Suprapubic skin (tissue), 4 donors: ENCODE measurements around the gene AGMO.

ENCODE experiments used
- CTCF ChIP-seq, 2 donors: fragments of 200-600 bp in 1 of 2; fragments of 450-650 bp in 1 of 2; sonication (generic) in 1 of 2; IDR thresholded peaks; one replicate each; pipeline ENCODE4 v1.5.1; 2016 to 2019; ENCODE audit warnings: antibody characterized with exemption in 2 of 2, mild to moderate bottlenecking in 1 of 2, moderate library complexity in 1 of 2
- EP300 ChIP-seq: sonication (generic); formaldehyde crosslinking; IDR thresholded peaks from one replicate; pipeline ENCODE4 v1.6.1; 2017; ENCODE audit warnings: antibody characterized with exemption
- POLR2A ChIP-seq, 2 donors: fragments of 450-650 bp; IDR thresholded peaks; one replicate each; pipeline ENCODE4 v1.6.1; 2017; ENCODE audit warnings: antibody characterized with exemption in 2 of 2, mild to moderate bottlenecking in 2 of 2, moderate library complexity in 2 of 2
- POLR2AphosphoS5 ChIP-seq, 3 donors: sonication (generic); formaldehyde crosslinking; IDR thresholded peaks; one replicate each; pipeline ENCODE4 v1.6.1; 2017; ENCODE audit warnings: antibody characterized with exemption in 3 of 3

GRCh38 chr7:15457990-15458955 lies 103.5 kb downstream of the AGMO start:
- no peak for TF ChIP-seq CTCF (IDR thresholded peaks at IDR 0.05)
- no peak for TF ChIP-seq POLR2A (IDR thresholded peaks at IDR 0.05)
- TF ChIP-seq POLR2AphosphoS5 (IDR thresholded peaks at IDR 0.05) = no peak
- TF ChIP-seq EP300 = no peak
